Activated gamma-delta T cell treated with Interleukin-2 at 50 U/mL for 16 hours (primary cell): ENCODE results near the gene SMIM10L1.
A peak's percentile ranks its signal among the peaks of the same experiment; 100 is the strongest.

Experiments used
- DNase-seq: peaks from one replicate; pipeline ENCODE4 v3.0.0-alpha.2; 2020

Gene SMIM10L1

DNA sequence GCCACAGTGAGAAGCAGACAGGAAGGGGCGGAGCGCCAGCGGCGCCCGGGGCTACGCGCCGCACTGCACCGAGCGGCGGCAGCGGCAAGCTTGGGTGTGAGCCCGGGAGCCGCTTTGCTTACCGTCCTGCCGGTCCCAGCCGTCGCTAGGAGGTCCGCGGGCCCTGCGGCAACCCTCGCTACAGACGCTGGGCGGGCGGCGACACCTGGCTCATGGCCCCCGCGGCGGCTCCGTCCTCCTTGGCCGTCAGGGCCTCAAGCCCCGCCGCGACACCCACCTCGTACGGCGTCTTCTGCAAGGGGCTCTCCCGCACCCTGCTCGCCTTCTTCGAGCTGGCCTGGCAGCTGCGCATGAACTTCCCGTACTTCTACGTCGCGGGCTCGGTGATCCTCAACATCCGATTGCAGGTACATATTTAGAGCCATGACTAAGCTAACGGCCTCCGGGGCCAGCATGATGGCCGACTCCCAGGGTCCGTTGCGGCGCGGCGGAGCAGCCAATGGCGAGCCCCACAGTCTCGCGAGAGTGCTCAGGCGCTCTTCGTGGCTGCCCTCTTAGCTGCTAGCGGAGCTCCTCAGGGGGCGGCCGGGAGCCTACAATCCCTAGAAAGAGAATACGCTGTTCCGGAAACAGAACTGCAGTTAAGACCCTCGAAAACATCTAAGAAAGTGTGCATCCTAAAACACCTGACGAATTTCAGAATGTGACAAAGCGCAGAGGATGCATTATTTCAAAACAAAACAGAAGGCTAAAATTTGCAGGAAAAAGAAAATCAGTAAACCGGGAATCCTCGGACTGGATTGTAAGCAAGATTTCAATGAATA, at the start of gene SMIM10L1:
Gene SMIM10L1, plus strand, starts transcription at position 50 of the 824 bp plus-strand sequence. Its CDS starts 163 bp downstream, at position 213.
- DNase-seq: peak; percentile 85

DNA sequence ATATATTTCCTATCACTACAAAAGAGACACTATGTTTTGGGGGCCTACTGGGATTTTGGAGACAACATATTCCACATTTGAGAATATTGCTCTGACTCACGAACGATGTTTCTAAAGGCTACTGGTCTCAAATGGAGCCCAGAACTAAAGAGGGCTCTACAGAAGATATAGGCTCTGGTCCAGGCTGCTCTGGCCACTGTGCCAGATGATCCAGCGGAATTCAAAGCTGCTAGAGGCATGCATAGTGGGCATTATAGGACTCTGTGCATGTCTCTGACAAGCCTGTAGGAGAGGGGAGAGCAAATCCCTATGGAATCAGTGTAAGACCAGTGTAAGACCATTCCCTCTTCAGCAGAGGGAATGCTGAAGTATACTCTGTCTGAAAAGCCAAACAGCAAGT, 40.6 kb upstream of the SMIM10L1 start:
- DNase-seq: no peak

DNA sequence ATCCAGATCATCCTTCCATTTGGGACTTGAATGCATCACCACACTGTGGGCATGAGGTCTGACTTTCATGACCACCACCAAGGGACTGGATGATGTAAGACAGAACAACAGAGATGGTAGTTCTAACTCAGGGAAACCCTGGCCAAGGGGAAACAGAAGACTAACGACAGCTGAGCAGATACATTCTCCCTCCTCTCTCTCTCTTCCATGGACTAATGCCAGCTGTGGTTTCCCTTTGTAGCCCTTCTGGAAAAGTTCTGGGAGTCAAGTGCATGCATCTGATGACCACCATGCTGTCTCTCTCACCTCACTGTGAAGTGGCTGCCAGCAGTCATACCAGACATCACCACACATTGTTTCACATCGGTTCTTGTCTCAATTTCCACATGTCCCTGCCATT, 40.0 kb upstream of the SMIM10L1 start:
- DNase-seq: no peak

DNA sequence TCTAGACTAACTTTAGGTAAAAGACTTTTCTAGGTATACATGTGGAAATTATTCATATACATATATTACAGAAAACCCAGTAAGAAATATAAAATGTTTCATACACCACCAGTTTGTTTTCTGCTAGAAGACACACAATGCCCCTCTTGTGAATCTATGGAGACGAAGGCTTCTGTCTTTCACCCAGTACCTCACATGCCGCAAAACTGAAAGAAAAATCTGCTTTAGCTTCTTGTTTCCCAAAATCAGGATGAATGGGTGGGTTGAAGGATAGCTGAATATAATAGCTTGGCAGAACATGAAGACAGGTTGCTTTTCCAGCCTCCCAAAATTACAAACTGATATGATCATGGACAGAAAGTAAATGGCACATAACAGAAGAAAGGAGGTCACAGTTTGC, 37.8 kb upstream of the SMIM10L1 start:
- no peak for DNase-seq

DNA sequence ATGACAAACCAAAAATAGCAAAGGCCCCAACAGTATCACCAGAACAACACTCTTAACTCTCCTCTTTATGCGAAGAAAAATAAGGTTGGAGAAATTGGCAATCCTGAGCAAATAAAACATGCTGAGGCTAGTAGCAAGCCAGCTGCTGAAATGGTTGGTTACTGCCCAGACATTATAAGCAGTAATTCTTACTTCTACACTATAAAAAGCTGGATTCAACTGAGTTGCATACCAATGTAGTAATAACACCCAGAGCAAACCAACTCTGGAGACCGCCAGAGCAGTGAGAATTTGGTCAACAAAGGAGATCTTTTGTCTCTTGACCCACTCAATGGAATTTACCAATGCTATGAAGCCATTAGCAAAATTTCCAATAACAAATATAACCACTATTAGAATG, 37.2 kb upstream of the SMIM10L1 start:
- DNase-seq: no peak

DNA sequence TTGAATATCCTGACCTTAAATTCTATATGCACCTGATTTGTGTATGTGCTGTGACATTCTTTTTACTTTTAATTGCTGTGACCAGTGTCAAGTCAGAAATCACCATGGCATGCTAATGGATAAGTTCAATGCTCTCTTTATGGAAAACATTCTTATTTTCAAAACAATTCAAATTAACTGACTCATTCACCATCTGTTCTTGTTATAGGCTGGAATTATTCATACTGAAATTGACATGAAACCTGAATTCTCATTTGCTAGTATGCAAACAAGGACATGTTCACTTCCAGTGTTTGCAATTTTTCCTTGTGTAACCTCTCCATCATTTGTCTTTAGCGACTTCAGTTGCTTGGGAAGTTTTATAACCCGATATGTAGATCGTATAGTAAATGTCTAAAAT, 36.7 kb upstream of the SMIM10L1 start, which contains the start of gene TAS2R30:
Gene TAS2R30, minus strand, starts transcription at position 340 of the 400 bp plus-strand sequence. CDS start 400 bp downstream, outside the sequence.
- DNase-seq: no peak

DNA sequence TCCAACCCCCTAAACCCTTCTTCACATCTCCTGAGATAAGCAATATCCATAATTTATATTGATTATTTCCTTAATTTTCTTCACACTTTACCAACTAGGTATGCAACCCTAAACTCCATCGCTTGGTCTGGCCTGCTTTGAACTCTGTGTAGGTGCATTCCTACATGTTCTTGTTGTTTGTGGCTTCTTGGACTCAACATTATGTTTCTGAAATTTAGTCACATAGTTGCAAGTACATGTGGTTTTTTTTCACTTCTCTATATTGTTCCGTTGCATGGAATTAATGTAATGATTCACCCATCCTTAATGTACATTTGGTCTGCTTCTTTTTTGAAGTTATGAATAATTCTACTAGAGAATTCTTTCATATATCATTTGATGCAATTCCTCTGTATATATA, 34.9 kb upstream of the SMIM10L1 start:
- DNase-seq: no peak

DNA sequence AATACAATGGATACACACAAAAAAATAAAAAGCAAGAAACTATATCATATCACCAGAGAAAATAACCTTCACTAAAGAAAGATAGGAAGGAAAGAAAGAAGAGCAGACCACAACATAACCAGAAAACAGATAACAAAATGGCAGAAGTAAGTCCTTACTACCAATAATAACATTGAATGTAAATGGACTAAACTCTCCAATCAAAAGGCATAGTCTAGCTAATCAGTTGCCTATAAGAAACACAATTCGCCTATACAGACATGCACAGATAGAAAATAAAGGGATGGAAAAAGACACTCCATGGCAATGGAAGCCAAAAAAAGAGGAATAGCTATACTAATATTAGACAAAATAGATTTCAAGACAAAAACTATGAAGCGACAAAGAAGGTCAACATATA, 27.6 kb upstream of the SMIM10L1 start:
- no peak for DNase-seq

DNA sequence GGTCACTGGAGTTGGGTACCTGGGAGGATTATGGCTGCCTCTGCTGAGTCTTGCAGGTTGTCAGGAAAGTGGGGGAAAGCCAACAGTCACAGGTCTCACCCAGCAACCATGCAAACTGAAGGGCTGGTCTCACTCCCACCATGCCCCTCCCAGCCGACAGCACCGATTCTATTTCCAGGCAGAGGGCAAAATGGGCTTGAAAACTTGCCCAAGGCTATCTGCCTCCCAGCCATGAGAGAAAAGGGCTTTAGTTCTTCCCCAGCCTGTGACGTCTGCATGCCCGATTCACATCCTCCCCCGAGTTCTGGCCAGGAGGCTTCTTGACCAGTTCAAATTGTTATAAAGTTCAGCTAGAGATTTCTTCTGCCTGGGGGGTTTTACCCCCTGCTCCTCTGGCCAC, 26.7 kb upstream of the SMIM10L1 start:
- DNase-seq: no peak

DNA sequence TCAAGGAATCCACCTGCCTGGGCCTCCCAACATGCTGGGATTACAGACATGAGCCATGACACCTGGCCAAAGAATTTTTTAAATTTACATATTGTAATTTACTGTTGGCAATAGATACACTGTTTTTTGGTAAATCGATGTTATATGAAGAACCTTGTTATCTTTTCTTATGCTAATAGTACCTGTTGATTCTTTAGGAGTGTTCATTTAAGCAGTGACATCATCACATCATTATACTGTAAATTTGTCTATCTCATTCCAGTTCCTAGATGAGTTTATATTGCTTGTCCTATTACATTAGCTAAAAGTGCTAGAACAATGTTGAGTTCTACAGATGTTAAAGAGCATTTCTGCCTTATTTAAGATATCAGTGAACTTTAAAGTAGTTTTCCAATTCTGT, 23.6 kb upstream of the SMIM10L1 start:
- DNase-seq: no peak

DNA sequence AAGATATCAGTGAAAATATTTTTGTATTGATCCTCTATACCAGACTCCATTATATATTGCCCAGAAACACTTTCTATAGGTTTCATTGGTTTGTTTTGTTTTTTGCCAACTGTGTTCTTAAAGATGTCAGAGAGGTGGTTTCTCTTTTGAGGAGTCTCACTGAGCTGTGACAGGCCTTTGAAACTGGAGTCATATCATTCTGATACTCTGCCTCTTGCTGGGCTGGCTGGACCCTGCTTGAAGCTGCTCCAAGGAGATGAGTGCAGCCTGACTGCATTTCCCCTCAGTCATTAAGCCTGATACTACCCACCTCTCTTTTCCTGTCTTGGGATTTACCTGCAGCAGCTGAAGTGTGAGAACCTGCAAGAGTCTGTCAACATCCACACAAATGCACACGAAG, 20.2 kb upstream of the SMIM10L1 start:
- no peak for DNase-seq

DNA sequence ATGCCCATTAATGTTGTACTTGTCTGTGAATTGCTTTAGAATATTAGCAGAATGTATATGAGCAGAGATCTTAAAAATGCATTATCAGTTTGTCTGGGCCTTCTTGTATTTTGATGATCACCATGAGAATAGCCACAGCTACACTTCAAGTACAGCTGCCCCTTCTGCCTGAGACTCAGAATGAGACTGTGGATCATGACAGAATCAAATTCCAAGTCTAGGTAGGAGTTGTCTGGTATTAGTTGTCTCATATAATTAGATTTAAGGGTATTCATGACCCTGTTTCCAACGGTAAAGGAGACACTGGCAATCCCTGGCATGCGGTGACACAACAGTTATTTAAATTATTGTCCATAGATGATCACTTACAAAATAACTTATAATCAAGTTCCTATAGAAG, 18.3 kb upstream of the SMIM10L1 start:
- DNase-seq: no peak

DNA sequence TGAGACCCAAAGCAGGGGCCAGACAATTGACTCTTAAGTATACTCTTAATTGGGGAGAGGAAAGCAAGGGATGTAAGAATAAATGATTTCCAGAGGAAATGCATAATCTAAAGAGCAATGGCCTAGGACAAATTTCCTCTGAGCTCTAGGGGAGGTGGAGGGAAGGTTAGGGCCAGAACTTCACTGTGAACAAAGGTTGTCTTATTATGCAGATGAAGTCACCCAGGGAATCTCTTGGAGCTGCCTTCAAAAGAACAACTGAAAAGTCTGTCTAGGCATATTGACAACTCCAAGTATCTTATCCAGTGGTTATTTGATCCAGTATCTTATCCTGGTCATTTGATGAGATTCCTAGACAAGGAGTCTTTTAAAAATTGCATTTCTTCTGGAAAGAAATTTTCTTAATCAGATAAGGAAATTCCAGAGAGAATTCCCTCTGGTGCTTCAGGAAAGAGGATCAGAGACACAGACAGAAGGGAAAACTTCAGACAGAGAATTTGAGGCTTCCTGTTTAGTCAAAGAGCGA, 16.5 kb upstream of the SMIM10L1 start:
- no peak for DNase-seq

DNA sequence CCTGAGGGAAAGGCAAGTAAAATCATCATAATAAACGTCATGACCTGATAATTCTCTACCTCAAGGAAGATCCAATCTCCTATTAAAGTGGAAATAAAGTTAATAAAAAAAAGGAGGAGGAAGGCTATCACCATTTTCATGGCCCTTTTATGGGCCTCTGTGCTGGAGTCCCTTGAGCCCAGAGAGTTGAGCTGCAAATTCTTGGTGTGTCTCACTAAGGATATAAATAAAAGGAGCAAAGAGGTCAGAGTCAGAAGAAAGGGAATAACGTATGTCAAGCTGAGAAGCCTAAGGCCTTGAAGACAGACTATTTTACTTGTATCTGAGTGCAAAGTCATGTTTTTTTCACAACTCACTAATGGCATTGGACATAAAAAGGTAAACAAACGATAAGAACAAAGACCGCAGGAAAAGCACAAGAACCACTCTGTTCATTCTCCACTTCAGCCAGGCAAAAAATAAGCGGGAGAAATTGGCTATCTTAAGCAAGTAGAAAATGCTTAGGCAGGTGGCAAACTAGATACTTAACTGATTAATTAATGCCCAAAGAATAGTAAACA, 12.0 kb upstream of the SMIM10L1 start:
- DNase-seq: no peak

DNA sequence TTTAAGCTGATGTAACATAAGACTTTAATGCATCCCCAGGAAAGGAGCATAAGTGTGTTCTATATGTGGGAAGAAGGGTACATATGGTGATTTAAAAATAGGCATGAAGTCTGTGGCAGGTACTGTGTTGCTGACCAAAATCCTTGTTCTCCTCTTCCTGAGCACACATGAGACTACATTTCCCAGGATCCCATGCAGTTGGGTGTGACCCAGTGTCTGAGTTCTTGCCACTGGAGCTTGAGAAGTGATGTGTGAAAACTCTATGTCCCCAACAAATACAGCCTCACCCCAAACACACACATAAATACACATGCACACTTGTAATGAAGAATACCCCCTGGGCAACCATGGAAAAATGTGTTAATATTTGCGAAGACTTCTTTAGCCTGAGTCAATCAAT, 8.5 kb upstream of the SMIM10L1 start:
- no peak for DNase-seq

DNA sequence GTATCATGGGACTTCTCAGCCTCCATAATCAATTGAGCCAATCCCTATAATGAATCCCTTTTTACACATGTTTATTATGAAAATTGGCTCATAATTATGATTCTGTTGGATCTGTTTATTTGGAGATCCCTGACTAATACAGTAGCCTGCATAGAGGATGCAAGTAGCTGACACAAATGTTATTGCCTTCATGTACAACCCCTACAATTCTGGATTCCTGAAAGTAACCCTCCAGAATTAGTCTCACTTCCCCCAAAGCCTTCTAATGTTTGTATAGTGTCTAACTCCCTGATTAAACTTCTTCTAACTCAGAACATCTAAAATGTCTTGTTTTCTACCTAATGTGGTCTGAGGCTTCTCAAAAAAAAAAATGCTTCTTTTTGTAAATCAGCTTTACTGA, 6.6 kb upstream of the SMIM10L1 start:
- DNase-seq: no peak

DNA sequence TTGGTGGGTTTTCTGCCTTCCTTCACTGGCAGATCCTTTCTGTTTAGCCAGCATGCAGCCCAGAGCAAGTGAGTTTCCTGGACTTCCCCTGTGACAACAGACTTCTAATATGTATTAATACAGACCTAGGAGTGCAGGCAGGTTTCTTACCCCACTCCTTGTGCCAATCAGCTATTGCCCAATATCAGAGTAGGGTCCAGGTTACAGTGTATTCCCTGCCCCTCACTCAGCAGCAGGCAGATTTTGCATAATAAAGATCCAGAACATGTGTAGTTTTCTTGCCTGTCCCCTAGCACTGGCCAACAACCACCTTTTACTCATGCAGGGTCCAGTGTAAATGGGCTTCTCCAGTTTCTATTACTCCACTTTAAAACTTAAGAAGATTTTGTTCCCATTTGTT, 4.7 kb upstream of the SMIM10L1 start:
- no peak for DNase-seq

DNA sequence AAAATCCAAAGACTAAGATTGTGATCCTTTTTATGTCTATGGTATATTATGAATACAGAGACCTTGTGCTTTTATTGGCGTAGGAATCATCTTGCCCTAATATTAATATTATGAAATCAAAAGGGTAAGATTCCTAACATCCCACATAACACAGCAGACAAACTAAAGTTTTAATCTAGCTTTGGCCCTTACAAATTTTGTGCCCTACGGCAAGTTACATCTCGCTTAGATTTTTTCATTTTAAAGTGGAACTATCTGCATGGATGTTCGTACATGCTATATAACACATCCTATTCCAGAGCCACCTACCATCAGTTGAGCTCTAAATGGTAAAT, 217 bp upstream of the SMIM10L1 start:
- DNase-seq: no peak

DNA sequence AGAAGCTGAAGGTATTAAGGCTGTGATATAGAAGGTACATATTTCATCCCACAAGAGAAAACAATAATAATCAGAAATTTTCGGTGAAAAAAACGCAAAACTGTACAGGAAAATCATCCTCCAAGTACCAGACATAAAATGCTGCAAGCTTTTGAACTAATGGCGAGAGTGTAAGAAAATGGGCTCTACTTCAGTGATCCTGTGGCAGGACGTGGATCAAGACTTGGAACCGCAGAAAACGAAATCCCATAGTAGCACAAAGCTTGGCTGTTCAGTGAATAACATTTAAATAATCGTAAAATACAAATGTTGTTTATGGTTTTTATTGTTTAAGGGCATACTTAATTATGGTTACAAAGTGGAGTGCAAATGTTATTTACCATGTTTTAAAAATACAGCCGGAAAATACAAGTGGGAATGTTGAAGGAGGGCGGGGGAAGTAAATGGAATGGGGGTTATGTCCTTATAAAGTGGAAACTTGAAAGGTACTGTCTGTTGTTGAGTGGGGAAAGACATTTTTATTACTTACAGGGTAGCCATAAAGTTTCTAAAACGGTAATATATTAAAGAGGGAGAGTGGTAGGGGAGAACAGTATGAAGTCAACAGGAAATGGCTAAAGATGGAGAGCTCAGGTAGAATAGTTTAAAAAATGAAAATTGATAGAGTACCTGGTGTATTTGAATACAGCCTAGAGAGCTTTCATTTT, 1.1 kb downstream of the SMIM10L1 start:
- no peak for DNase-seq

DNA sequence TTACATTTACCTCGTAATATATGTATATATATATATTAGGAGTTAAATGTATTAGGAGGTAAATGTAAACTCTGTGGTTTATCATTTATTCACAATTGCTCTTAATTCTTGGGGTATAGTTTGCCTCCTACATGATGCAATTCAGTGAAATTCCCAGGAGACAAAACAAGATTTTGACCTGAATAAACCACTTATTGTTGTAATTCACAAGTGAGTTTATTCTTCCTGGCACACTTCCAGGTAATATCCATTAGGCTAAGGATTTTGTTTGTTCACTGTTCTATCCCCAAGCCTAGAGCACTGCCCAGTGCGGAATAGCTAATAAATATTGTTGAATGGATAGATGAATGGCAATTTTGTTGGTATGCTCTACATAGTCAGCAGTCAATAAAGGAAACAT, 3.0 kb downstream of the SMIM10L1 start:
- no peak for DNase-seq

DNA sequence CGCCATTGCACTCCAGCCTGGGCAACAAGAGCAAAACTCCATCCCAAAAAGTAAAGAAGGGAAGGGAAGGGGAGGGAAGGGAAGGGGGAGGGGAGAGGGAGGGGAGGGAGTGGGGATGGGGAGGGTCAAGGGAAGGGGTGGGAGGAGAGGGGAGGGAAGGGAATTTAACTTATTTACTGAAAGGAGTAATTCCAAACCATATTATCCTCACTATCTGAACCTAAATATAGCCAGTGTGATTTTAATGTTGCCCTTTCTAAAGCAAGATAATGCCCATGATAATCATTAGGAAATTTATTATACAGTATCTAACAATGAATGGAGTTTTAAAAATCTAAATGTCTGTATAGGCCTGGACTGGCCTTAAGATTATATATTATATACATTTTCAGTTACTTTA, 7.3 kb downstream of the SMIM10L1 start:
- DNase-seq: no peak

DNA sequence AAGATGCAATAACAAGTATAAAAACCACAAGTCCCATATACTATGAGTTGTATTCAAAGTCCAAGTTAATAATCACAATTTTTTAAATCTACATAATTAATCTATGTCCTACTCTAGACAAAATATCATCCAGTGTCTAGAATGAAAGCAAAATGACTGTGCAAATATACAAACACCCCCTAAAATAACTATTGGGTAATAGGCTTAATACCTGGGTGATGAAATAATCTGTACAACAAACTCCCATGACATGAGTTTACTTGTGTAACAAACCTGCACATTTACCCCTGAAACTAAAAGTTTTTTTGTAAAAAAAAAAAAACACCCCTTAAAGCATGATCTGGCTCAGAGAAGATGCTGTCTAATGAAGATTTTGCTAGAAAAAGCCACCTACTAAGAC, 11.5 kb downstream of the SMIM10L1 start:
- no peak for DNase-seq

DNA sequence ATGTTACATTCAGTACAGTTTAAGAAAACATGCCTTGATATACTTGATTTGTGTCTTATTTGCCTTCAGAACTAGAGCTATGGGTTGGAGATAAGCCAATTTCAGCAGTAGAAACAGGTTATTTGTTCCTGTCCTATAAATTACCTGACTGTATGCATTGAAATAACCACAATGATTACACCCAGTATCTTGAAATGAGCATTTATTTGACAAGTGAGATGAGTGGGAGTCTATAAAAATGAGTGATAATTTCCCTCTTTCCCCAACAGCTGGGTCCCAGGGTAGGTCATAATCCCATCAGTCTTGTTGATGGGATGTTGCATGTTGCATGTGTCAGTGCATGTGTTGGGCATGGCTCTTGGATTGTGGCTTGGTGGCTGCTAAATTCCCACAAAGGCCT, 12.0 kb downstream of the SMIM10L1 start:
- no peak for DNase-seq

DNA sequence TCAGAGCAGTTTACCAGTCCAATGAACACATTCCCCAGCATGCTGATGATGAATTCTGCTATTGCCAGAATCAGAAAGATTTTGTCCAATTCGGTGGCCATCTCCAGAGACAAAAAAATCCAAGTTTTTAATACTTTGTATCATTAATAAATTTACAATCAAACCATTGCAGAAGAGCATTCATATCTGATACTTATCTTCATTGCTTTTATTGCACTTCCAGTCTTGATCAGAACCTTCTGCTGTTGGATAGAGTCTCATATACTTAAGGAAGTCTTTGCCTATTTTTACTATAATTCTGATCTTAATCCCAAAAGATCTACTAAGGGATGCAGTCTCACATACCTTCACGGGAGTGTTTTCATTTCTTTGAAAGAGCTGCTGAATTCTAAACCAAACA, 15.8 kb downstream of the SMIM10L1 start, which contains the start of gene TAS2R42:
Gene TAS2R42, minus strand, starts transcription at position 101 of the 400 bp plus-strand sequence. Its CDS starts 0 bp downstream, at position 101.
- no peak for DNase-seq
